Transverse colon (tissue), 4 donors: ENCODE measurements around the gene CRTC1. TPM values are rescaled to one million over a fixed set of nuclear protein-coding genes. Genes with fewer than 3 reads are reported as not detected.

ENCODE experiments used
- DNase-seq: peaks from one replicate; pipeline ENCODE4 v3.0.0-alpha.2; 2019
- H3K27ac ChIP-seq, 4 donors: fragments of 200-600 bp; sonication (generic); 2 replicates each; pipeline ENCODE4 v1.5.1; 2016 to 2018; ENCODE audit warnings: inconsistent platforms in 4 of 4
- H3K27me3 ChIP-seq: fragments of 200-600 bp; sonication (generic); 2 replicates; pipeline ENCODE4 v1.5.1; 2017; ENCODE audit warnings: inconsistent platforms
- H3K36me3 ChIP-seq, 4 donors: fragments of 200-600 bp; sonication (generic); 2 replicates each; pipeline ENCODE4 v1.5.1; 2017 to 2019; ENCODE audit warnings: inconsistent platforms in 4 of 4
- H3K4me1 ChIP-seq, 4 donors: fragments of 200-600 bp; sonication (generic); 2 replicates each; pipeline ENCODE4 v1.5.1; 2017 to 2020; ENCODE audit warnings: inconsistent platforms in 4 of 4
- H3K4me3 ChIP-seq, 4 donors: fragments of 200-600 bp; sonication (generic); 1 replicate in 1 of 4; 2 replicates in 3 of 4; pipeline versions ENCODE4 v1.5.1 to v1.6.1; 2017 to 2019; ENCODE audit warnings: inconsistent platforms in 4 of 4
- H3K9me3 ChIP-seq, 2 donors: fragments of 200-600 bp; sonication (generic); 2 replicates each; pipeline ENCODE4 v1.5.1; 2017 to 2019; ENCODE audit warnings: inconsistent platforms in 2 of 2
- CTCF ChIP-seq, 5 experiments: fragments of 200-600 bp in 3 of 5; fragments of 450-650 bp in 2 of 5; sonication (generic) in 3 of 5; IDR thresholded peaks; 1 replicate in 2 of 5; 2 replicates in 3 of 5; pipeline ENCODE4 v1.5.1; 2016 to 2017; ENCODE audit warnings: antibody characterized with exemption in 5 of 5, inconsistent platforms in 3 of 5, mild to moderate bottlenecking in 2 of 5, moderate library complexity in 1 of 5
- EP300 ChIP-seq: sonication (generic); formaldehyde crosslinking; IDR thresholded peaks from one replicate; pipeline ENCODE4 v1.6.1; 2017; ENCODE audit warnings: antibody characterized with exemption, low read depth
- POLR2A ChIP-seq: fragments of 450-650 bp; IDR thresholded peaks from one replicate; pipeline ENCODE4 v1.6.1; 2016; ENCODE audit warnings: antibody characterized with exemption, mild to moderate bottlenecking, moderate library complexity
- POLR2AphosphoS5 ChIP-seq, 3 donors: sonication (generic); formaldehyde crosslinking; IDR thresholded peaks; one replicate each; pipeline ENCODE4 v1.6.1; 2016; ENCODE audit warnings: antibody characterized with exemption in 3 of 3
- WGBS, 2 donors: methylation state at CpG; one replicate each; pipeline ENCODE4 v1.1.5; 2018; ENCODE audit warnings: low coverage in 1 of 2; 5-methylcytosine and 5-hydroxymethylcytosine counted together
- in situ Hi-C, 4 donors: fragments of 200-750 bp; cut with MboI; loops; one replicate each; pipeline versions ENCODE4 v1.15.0 to v1.15.1; 2017; ENCODE audit warnings: low sequenced_read_pairs in 3 of 4, low pct_ligation_motif_present in 1 of 4, low pct_unique_long_range_greater_than_20kb in 1 of 4
- intact Hi-C: fragments of 100-400 bp; cut with DNase I; formaldehyde crosslinking; loops from one replicate; pipeline ENCODE4 v1.15.1; 2023; ENCODE audit warnings: low total_unique reads
- total RNA-seq, 4 donors: library from RNA; depleted of rRNA; stranded (reverse); fragments of >200 nt; gene quantifications; one replicate each; pipeline ENCODE4 v1.1.0, GENCODE V29; 2016

Gene CRTC1
- total RNA-seq, 4 donors from 2014 or later = 6.2 to 17.6 (median 7.7) TPM

- in situ Hi-C loops = no loop called here
- Histone ChIP-seq H3K4me3 (no peak overlapping the region), H3K9me3 (no peaks in the 10 kb centered on the region), H3K4me1 (peaks cover 0 to 10% (median 9%) of the 10 kb centered on the region in 4 donors), H3K36me3 (no peaks in the 10 kb centered on the region), H3K27ac (no peak overlapping the region), H3K27me3 (no peaks in the 10 kb centered on the region)
- intact Hi-C loops = no loop called here
- WGBS, 2 donors = 86% methylated on average over 11 of the region's 11 CpGs; no CpG with 5 or more reads in 1 of the 2 donors
- TF ChIP-seq POLR2AphosphoS5 (IDR thresholded peaks at IDR 0.05) (no peak), POLR2A (no peak), CTCF (IDR thresholded peaks at IDR 0.05) (no peak), EP300 (no peak)
- no peak for DNase-seq
Observed at GRCh38 chr19:18710186-18710585, 26.7 kb downstream of the CRTC1 start.

DNA sequence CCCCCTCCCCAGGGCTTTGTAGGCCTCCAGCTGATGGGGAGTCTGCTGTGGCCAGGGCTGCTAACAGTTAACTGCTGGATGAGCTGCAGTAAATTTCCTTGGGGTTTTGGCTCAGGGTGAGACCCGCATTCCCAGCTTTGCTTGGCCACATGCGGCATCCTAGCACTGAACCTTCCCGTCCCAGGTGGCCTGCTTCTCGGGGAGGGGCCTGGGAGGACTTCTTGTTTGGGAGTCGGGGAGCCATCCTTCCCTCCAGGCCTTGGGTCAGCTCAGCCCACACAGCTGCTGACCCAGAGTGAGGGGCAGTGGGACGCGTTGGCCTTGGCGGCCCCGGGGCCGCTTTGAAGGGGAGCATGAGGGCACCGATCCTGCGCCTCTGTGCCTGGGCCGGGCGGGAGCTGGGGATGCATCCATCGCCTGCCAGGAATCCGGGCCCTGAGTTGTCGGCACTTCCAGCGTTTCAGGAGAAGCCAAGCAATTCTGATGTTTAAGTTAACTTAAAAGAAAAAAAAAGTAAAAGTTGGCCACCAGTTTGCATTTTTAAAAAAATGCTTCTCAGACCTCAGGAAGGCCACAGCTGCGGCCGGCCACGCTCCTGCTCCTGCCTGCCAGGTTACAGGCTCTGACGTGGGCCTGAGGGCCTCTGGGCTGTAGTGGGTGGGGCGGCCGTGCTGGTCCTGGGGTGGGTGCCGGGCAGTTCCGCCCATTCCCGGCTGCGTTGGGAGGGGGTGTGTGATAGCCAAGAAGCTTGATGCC is 27.7 kb downstream of the CRTC1 start:
- in situ Hi-C loops = no loop called here
- intact Hi-C loops = no loop called here
- Histone ChIP-seq H3K36me3 (no peaks in the 10 kb centered on the region), H3K9me3 (no peaks in the 10 kb centered on the region), H3K27me3 (no peaks in the 10 kb centered on the region), H3K4me1 (peaks cover 0 to 10% (median 9%) of the 10 kb centered on the region in 4 donors), H3K27ac (no peak overlapping the region), H3K4me3 (no peak overlapping the region)
- DNase-seq = no peak
- no peak for TF ChIP-seq POLR2A
- TF ChIP-seq POLR2AphosphoS5 (IDR thresholded peaks at IDR 0.05) = no peak
- TF ChIP-seq CTCF (IDR thresholded peaks at IDR 0.05) = no peak
- TF ChIP-seq EP300 = no peak
- 47 to 74% methylated on average over 3 to 28 of the region's 28 CpGs for WGBS, 2 donors

- TF ChIP-seq EP300 = no peak
- TF ChIP-seq POLR2A = no peak
- no peak for TF ChIP-seq CTCF (IDR thresholded peaks at IDR 0.05)
- TF ChIP-seq POLR2AphosphoS5 (IDR thresholded peaks at IDR 0.05) = no peak
- Histone ChIP-seq H3K4me3 (no peak overlapping the region), H3K36me3 (no peaks in the 10 kb centered on the region), H3K4me1 (peaks cover 0 to 10% (median 9%) of the 10 kb centered on the region in 4 donors), H3K27ac (no peak overlapping the region), H3K9me3 (no peaks in the 10 kb centered on the region), H3K27me3 (no peaks in the 10 kb centered on the region)
- 91 to 92% methylated on average over 2 to 3 of the region's 3 CpGs for WGBS, 2 donors
- no peak for DNase-seq
- intact Hi-C loops = no loop called here
- in situ Hi-C loops = no loop called here
Observed at GRCh38 chr19:18711893-18712292, 28.4 kb downstream of the CRTC1 start.

- Histone ChIP-seq H3K4me3 (no peak overlapping the region), H3K27me3 (no peaks in the 10 kb centered on the region), H3K4me1 (peaks cover 0 to 10% (median 9%) of the 10 kb centered on the region in 4 donors), H3K27ac (no peak overlapping the region), H3K36me3 (no peaks in the 10 kb centered on the region), H3K9me3 (no peaks in the 10 kb centered on the region)
- in situ Hi-C loops = no loop called here
- WGBS, 2 donors = 74 to 80% methylated on average over 1 to 5 of the region's 5 CpGs
- DNase-seq = no peak
- intact Hi-C loops = no loop called here
- TF ChIP-seq POLR2A (no peak), CTCF (IDR thresholded peaks at IDR 0.05) (no peak)
Observed at GRCh38 chr19:18712981-18713380, 29.5 kb downstream of the CRTC1 start.
